D721Med (cell line): ENCODE data around the gene LRRC46.

Experiments
- DNase-seq: peaks from one replicate; pipeline ENCODE4 v3.0.0; 2011; ENCODE audit warnings: low spot score; ENCODE audit not compliant: insufficient read length
- FAIRE-seq: peaks from 2 replicates; lab custom pipeline; 2011; peaks lifted over from hg19 to GRCh38; lab: Jason Lieb, UNC
- CTCF ChIP-seq: IDR thresholded peaks from 2 replicates; pipeline ENCODE4 v1.5.1; 2012; ENCODE audit warnings: mild to moderate bottlenecking, control low read depth; ENCODE audit not compliant: insufficient read depth; ENCODE audit errors: missing control alignments

The LRRC46 gene

GRCh38 chr17:47815106-47815918, 16.2 kb upstream of the LRRC46 start:
- TF ChIP-seq CTCF = no peak
- DNase-seq (no peak), FAIRE-seq (no peak)

GRCh38 chr17:47816111-47816735, 15.2 kb upstream of the LRRC46 start:
- TF ChIP-seq CTCF = no peak
- DNase-seq (no peak), FAIRE-seq (no peak)

- TF ChIP-seq CTCF = no peak
- FAIRE-seq (no peak), DNase-seq (no peak)
Observed at GRCh38 chr17:47816947-47817346, 14.5 kb upstream of the LRRC46 start.

GRCh38 chr17:47818002-47818695, 13.3 kb upstream of the LRRC46 start:
- FAIRE-seq = no peak
- no peak for DNase-seq
- no peak for TF ChIP-seq CTCF

- DNase-seq = no peak
- no peak for TF ChIP-seq CTCF
- FAIRE-seq = no peak
Observed at GRCh38 chr17:47819475-47819874, 12.0 kb upstream of the LRRC46 start.

GRCh38 chr17:47820033-47820789, 11.3 kb upstream of the LRRC46 start:
- FAIRE-seq = no peak
- DNase-seq = no peak
- no peak for TF ChIP-seq CTCF
